ENCODE measurements around the gene OTOP2. TPM values are rescaled to one million over a fixed set of nuclear protein-coding genes. Genes with fewer than 3 reads are reported as not detected.
A peak's percentile ranks its signal among the peaks of the same experiment; 100 is the strongest.

The OTOP2 gene
- total and polyA plus RNA-seq, 9 of the 15 experiments (the other 6 are each of a cell fraction or from before 2014, with no cell fraction given), result 0.04 to 0.36 (median 0.14) TPM; not detected in 1

DNA sequence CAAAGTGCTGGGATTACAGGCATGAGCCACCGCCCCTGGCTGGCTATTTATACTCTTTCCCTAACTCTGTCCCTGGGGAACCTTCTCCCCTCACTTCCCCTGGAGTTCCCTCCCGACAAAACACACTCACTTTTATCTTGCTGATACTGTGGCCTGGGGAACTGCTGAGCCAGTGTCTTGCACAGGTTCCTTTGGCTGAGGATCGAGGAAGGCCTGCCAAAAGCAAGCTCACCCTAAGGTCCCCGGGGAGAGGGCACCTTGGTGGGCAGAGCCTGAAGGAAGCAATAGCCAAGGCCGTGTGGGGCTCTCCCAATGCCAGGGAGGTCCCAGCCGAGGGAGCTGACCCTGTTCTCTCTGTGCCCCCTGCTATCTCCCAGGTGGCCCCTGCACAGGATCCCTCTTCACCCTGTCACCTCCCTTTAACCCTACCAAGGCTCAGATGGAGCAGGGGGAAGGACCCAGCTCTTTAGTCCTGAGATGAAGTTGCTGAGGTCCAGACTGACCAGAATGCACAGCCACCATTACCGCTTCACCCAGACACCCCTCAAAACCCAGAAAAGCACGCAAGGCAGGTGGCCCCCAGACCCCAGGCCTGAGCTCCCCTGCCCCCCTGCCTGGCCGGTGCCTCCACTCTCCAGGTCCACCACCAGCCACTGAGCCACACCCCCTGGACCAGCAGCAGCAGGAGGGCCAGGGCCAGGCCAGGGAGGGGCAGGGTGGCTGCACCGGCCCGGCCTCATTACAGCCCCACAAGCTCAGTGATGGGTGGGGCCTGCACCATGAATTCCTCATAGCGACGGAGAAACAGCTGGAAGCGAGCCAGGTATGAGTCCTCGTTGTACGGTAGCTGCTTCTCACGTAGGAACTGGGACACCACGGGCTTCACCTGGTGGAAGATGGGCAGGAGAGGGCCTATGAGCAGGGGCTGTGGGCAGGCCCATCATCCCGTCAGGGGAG is 46.2 kb upstream of the OTOP2 start (continued):
- TF ChIP-seq, protein P1, sequence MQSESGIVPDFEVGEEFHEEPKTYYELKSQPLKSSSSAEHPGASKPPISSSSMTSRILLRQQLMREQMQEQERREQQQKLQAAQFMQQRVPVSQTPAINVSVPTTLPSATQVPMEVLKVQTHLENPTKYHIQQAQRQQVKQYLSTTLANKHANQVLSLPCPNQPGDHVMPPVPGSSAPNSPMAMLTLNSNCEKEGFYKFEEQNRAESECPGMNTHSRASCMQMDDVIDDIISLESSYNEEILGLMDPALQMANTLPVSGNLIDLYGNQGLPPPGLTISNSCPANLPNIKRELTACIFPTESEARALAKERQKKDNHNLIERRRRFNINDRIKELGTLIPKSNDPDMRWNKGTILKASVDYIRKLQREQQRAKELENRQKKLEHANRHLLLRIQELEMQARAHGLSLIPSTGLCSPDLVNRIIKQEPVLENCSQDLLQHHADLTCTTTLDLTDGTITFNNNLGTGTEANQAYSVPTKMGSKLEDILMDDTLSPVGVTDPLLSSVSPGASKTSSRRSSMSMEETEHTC (IDR thresholded peaks at IDR 0.05), result no peak
- peak; percentile 60; the same call in 1 of the 2 replicates for TF ChIP-seq SPI1 (IDR thresholded peaks at IDR 0.05; ENCODE audit: borderline replicate concordance, low read depth, low read length)
- TF ChIP-seq MAZ (CRISPR knock-in tag; conservative IDR thresholded peaks at IDR 0.05 in 1 of 2, IDR thresholded peaks at IDR 0.05 in 1 of 2), result peak in 1 of 2 experiments; percentile 23; a peak in 1 of 4 replicates
- TF ChIP-seq ZNF217 (CRISPR knock-in tag; IDR thresholded peaks at IDR 0.05), result no peak
- TF ChIP-seq NRF1 (conservative IDR thresholded peaks at IDR 0.05 in 1 of 2, IDR thresholded peaks at IDR 0.05 in 1 of 2), result peak; percentile 7 to 29; a peak in 1 of 4 replicates
- TF ChIP-seq CTBP1 (IDR thresholded peaks at IDR 0.05; ENCODE audit: borderline replicate concordance), result peak; percentile 73; the same call in 1 of the 2 replicates
- TF ChIP-seq RBFOX2 (IDR thresholded peaks at IDR 0.05; ENCODE audit: low read depth, low read length), result peak; percentile 45
- TF ChIP-seq L3MBTL2 (IDR thresholded peaks at IDR 0.05), result no peak
- TF ChIP-seq ZNF707 (CRISPR knock-in tag; conservative IDR thresholded peaks at IDR 0.05), result no peak
- TF ChIP-seq NFIC (IDR thresholded peaks at IDR 0.05), result peak; percentile 93
- TF ChIP-seq, protein P2, sequence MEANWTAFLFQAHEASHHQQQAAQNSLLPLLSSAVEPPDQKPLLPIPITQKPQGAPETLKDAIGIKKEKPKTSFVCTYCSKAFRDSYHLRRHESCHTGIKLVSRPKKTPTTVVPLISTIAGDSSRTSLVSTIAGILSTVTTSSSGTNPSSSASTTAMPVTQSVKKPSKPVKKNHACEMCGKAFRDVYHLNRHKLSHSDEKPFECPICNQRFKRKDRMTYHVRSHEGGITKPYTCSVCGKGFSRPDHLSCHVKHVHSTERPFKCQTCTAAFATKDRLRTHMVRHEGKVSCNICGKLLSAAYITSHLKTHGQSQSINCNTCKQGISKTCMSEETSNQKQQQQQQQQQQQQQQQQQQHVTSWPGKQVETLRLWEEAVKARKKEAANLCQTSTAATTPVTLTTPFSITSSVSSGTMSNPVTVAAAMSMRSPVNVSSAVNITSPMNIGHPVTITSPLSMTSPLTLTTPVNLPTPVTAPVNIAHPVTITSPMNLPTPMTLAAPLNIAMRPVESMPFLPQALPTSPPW (CRISPR knock-in tag; IDR thresholded peaks at IDR 0.05), result 0 out of 2 replicates have a peak, but pooled peaks have one; percentile 36
- peak; percentile 15 for TF ChIP-seq RBBP5 (IDR thresholded peaks at IDR 0.05; ENCODE audit: borderline replicate concordance, insufficient read depth, low read length, poor library complexity, severe bottlenecking)
- no peak for TF ChIP-seq CSDE1 (IDR thresholded peaks at IDR 0.05)
- TF ChIP-seq CCAR2 (IDR thresholded peaks at IDR 0.05; ENCODE audit: low read depth, low read length), result no peak
- TF ChIP-seq, protein P3, sequence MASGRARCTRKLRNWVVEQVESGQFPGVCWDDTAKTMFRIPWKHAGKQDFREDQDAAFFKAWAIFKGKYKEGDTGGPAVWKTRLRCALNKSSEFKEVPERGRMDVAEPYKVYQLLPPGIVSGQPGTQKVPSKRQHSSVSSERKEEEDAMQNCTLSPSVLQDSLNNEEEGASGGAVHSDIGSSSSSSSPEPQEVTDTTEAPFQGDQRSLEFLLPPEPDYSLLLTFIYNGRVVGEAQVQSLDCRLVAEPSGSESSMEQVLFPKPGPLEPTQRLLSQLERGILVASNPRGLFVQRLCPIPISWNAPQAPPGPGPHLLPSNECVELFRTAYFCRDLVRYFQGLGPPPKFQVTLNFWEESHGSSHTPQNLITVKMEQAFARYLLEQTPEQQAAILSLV (tag; IDR thresholded peaks at IDR 0.05), result no peak
- TF ChIP-seq, protein P4, sequence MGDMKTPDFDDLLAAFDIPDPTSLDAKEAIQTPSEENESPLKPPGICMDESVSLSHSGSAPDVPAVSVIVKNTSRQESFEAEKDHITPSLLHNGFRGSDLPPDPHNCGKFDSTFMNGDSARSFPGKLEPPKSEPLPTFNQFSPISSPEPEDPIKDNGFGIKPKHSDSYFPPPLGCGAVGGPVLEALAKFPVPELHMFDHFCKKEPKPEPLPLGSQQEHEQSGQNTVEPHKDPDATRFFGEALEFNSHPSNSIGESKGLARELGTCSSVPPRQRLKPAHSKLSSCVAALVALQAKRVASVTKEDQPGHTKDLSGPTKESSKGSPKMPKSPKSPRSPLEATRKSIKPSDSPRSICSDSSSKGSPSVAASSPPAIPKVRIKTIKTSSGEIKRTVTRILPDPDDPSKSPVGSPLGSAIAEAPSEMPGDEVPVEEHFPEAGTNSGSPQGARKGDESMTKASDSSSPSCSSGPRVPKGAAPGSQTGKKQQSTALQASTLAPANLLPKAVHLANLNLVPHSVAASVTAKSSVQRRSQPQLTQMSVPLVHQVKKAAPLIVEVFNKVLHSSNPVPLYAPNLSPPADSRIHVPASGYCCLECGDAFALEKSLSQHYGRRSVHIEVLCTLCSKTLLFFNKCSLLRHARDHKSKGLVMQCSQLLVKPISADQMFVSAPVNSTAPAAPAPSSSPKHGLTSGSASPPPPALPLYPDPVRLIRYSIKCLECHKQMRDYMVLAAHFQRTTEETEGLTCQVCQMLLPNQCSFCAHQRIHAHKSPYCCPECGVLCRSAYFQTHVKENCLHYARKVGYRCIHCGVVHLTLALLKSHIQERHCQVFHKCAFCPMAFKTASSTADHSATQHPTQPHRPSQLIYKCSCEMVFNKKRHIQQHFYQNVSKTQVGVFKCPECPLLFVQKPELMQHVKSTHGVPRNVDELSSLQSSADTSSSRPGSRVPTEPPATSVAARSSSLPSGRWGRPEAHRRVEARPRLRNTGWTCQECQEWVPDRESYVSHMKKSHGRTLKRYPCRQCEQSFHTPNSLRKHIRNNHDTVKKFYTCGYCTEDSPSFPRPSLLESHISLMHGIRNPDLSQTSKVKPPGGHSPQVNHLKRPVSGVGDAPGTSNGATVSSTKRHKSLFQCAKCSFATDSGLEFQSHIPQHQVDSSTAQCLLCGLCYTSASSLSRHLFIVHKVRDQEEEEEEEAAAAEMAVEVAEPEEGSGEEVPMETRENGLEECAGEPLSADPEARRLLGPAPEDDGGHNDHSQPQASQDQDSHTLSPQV (IDR thresholded peaks at IDR 0.05), result peak; percentile 14; the same call in 1 of the 2 replicates
- TF ChIP-seq NR2C1 (IDR thresholded peaks at IDR 0.05), result no peak
- TF ChIP-seq NR2C1 (tag; IDR thresholded peaks at IDR 0.05), result 0 out of 2 replicates have a peak, but pooled peaks have one; percentile 7
